Activated CD8-positive, alpha-beta memory T cell treated with anti-CD3 and anti-CD28 coated beads, Interleukin-2, amount 50 U/mL, for 1 hour (primary cell): ENCODE results near the gene SLC24A3.

Source experiments
- DNase-seq: peaks from one replicate; pipeline ENCODE4 v3.0.0-alpha.2; 2020; ENCODE audit errors: extremely low read depth

SLC24A3 gene

DNA sequence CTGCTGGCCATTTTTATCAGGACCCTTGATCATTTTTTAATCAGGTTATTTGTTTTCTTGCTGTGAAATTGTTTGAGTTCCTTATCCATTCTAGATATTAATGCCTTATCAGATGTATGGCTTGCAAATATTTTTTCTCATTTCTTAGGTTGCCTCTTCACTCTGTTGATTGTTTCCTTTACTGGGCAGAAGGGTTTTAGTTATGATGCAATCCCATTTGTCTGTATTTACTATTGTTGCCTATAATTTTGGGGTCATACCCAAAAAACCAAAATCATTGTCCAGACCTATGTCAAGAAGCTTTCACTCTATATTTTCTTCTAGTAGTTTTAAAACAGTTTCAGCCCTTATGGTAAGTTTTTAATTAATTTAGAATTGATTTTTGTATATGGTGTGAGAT, 172.5 kb downstream of the SLC24A3 start:
- no peak for DNase-seq

DNA sequence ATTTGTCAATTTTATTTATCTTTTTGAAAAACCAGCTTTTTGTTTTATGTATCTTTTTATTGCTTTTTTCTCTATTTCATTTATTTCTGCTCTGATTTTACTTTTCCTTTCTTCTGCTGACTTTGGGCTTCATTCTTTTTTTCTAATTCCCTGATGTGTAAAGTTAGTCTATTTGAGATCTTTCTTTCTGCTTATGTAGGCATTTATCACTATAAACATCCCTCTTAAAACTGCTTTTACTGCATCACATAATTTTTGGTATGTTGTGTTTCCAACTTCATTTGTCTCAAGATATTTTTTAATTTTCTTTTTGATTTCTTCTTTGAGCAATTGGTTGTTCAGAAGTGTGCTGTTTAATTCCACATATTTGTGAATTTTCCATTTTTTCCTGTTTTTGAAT, 174.8 kb downstream of the SLC24A3 start:
- DNase-seq: no peak

DNA sequence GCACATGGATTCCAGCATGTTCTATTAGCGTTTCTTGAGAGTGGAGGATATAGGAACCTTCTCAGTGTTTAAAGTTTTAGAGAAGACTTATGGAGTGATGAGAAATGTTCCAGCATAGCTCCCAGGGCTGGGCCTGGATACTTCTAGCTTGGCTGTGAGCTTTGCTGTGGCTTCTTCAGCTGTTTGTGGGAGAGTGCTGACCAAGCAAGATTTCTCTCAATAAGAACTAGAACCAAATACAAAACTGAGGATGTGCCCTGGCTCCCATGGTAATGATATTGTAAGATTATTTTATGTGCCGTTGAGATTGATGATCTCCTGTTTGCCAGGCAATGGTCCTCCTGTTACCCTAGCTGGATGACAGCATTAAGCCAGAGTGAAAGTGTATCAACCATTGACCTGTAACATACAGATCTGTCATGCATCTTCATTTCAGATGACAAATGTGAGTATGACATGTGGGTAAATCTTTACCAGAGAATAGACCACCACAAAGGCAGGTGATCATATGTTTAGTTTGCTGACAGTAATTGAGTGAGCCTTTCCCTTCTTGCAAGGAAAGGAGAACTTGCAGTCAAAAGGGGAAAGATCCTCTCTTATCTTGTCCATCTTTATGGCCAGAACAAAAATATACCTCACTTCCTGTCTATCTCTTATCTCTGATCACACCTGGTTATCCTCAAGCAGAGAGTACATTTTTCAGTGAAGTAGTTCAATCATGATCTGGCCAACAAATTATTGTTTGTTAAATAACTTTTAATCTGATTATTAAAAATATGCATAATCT, 180.1 kb downstream of the SLC24A3 start:
- DNase-seq: no peak

DNA sequence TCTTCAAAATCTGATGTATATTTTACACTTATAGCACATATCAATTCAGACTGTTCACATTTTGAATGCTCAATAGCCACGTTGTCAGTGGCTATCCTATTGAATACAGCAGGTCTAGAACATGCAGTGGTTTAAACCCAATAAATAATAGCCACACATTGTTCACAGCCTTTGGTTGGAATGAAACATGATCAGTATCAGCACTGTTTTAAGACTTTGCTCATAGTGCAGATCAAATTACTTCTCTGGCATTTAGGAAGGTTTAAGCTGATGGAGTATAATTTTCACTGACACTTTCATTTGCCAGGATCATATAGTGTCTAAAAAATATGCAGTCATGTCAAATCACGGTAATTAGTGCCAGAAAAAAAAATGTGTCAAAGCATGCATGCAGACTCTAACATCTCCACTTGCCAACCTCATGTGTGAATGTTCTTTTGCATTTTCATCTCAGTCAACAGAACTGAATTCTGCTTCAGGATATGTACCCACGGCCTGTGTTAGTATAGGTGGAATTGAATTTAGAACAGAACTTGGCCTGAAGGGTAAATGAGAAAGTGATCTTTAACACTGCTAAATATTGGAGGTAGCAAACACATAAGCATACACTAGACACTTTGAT, 184.1 kb downstream of the SLC24A3 start:
- DNase-seq: no peak

DNA sequence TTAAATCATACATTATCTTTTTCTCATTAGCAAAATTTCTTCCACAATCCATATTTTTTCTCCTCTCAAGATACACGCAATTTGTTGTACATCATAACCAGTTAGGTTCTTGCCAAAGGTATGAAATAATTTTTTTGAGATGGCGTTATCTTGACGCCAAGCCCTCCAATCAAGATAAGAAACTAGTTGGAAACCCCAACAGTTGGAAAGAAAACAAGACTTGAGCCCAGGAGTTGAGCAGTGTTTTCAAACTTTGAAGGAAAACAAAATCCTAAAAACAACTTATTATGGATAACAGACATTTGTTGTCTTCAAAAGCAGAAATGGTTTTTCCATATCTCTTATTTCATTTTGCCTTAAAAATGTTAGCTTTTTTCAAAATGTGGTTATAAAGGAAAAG, 184.8 kb downstream of the SLC24A3 start:
- DNase-seq: no peak

DNA sequence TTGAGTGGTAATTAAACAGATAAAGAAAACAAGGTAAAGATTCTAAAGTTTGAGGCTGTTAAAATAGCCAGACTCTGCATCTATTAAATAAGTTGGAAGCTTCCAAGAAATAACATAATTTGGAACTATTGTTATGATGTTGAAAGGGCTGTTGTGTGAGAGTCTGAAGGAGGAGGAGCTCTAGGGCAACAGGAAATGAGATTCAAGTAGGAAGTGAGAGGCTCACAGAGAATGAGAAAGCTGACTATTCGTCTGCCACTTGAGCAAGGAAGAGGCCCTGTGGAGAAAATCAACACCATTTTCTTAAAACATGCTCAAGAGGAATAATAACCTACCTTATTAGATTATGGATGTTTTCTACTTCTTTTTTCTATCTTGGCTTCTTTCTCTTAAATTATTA, 185.2 kb downstream of the SLC24A3 start:
- no peak for DNase-seq

DNA sequence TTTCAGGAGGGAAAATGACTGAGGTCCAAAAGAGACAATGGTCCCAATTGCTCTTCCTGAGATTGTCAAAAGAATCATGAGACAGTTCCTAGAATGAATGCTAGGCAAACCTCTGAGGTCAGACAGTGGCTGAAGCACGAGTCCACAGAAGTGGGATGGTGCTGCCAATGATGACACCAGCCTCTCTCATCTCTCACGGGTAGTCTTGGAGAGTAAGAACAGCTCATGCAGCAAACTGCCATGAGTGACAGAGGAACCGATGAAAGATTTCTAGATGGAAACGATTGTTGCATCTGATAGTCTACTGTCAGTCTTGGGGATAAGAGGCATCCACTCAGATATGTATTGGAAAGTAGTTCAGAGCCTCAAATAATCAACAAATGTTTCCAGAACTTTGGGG, 188.7 kb downstream of the SLC24A3 start:
- no peak for DNase-seq

DNA sequence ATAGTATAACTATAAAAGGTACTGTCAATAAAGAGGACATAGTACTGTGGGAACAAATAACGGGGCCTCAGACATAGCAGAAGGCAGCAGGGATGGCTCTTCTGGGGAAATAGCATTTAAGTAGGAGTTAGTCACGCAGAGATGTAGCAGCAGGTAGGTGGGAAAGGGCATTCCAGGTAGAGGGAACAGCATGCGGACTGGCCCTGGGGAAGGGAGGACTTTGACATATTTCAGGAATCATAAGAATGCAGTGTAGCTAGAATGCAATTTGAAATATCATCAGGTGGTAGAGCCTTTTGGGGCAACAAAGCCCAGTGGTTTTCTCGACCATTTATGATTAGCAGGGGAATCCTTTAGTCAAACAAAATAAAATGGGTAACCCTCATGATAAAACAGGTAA, 191.1 kb downstream of the SLC24A3 start:
- DNase-seq: no peak

DNA sequence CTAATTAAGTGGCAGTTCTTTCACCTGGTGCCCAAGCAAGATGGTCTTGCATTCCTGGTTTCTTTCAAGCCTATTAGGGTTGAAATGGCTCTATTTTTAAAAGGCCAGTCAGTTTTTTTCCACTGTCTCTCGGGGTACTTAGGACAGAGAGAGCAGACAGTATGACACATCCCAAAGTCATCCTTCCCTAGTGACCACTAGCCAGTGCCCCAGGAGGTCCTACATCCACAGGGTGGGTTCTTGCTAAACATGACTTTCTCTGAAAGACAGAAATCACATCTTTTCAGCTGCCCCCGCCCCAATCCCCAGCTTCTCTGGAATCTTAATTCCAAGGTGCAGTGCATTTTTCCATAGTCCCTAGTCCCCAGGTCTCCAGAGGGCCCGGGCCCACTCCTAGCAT, 192.4 kb downstream of the SLC24A3 start:
- no peak for DNase-seq

DNA sequence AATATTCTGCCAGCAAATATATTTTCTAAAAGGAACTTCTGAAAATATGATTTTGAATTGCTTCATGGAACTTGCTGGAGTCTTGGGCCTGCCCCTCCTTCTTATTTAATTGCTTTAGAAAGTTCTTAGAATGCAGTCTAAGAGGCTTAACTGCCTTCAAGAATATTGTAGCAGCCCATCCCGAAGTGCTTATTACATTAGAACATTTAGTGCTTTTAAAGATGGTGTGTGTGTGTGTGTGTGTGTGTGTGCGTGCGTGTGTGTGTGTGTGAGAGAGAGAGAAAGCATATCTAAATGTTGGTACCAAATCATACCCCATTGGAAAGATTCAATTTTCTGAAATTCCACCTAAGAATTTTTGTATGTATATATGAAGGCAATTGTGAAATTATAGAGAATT, 193.5 kb downstream of the SLC24A3 start:
- DNase-seq: no peak

DNA sequence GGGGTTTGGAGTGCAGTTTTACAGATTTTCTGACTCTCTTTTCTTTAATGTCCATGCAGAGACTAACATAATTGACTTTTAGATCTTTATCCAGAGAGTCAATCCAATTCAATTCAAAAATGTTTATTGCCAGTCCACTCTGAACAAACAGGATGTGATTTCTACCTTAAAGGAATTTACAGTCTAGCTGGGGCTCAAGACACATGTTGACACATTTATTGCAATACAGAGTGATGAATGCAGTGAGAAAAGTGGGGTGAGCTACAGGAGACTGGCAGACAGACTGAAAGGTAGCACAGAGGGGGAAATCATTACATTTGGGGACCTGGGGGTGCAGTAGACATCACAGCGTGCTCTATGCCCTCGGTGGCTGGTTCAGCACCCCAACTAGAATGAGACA, 193.9 kb downstream of the SLC24A3 start:
- no peak for DNase-seq

DNA sequence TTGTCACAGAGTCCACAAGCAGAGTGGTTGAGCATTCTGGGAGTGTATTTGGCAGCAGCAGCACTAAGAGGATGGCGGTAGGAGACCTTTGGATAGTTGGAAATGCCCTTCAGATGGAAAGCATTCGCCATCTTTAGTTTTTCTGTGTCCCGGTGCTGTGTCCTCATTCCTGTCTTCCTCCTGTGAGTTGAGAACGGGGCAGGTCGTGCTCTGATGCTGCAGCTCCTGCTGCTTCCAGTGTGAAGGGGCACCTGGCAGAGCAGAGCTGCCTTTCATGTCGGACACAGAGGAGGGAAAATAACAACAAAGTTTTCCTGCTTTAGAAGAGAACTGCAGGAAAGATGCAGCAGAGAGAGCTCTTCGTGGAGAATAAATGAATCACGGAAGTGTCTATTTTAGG, 194.8 kb downstream of the SLC24A3 start:
- no peak for DNase-seq

DNA sequence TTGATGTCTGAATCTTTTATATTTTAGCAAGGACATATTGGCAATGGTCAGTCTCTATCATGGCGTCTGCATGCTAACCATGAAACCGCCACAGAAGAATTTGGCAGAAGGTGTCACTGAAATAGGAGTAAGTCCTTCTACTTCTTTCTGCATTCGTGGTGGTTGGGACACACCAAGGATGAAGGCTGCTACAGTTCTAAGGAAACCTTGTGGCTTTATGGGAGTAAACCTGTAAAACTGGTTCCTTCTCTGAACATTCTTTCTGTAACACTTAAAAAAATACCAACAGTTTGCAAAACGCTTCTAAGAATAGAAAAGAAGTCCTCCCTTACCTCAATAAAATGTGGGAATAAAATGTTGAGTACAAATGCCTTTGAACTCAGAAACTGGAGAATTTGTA, 195.3 kb downstream of the SLC24A3 start:
- DNase-seq: no peak

DNA sequence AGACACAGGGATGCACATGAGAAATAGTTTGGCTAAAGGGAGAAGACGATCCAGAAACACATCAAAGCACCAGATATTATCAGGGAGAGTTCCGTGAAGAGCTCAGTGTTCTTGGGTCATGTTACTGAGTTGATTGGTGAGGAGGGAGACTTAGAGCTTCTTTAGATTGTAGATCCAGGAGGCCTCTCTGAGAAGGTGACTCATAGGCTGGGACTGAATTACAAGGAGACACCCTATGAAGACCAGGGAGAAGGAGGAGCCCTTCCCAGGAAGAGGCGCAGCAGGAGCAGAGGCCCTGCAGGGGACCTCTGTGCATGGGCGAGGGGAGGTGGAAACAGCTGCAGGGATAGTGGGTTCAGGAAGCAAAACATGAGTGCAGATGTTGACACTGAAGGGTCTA, 196.5 kb downstream of the SLC24A3 start:
- no peak for DNase-seq

DNA sequence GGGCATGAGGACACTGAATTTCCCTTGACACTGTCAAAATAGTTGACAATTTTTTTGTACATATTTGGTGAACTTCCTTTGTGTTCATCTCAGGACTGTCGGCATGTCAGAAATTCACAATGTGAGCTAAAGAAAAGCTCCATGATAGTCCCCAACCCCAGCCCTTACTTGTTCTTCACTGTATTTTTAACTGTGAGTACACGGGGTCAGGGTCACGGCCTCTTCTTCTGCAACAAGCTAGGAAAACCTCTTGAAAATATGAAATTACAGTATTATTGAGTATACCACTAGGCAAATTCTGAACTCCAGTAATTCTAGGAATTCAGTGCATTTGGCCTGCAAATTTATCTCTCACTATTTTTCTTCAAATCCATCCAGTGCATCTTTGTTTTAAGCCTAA, 199.4 kb downstream of the SLC24A3 start:
- no peak for DNase-seq

DNA sequence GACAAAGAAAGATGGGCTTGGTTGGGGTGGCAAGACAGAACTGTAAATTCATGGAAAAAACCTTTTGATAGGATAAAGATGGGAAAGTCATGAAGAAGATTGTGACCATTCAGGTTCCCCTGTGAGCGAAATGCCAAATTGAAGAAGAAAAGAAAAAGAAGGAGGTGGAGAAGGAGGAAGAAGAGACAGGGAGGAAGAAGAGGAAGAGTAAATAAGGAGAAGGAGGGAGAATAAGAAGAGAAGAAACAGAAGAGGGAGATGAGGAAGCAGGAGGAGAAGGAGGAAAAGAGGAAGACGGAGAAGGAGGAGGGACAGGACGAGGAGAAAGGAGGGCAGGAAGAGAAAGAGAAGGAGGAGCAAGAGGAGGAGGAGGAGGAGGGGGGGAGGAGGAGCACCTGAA, 199.8 kb downstream of the SLC24A3 start:
- DNase-seq: no peak

DNA sequence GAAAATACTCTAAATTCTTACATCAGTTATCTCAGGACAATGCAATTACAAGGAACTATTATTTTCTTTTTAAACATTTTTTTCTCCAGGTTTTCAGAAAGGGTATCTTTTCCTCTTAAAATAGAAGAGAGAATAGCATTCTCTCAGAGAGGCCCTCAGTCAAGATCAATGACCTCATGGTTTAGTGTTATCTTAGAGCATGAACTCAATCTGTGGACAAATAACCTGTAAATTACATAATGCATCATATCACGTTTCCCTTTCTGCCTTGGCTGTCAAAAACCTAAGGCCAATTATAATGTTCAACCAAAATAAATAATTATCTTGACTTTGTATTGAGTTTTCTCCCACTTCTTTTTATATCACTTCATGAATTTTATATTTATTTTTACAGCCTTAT, 202.2 kb downstream of the SLC24A3 start:
- no peak for DNase-seq

DNA sequence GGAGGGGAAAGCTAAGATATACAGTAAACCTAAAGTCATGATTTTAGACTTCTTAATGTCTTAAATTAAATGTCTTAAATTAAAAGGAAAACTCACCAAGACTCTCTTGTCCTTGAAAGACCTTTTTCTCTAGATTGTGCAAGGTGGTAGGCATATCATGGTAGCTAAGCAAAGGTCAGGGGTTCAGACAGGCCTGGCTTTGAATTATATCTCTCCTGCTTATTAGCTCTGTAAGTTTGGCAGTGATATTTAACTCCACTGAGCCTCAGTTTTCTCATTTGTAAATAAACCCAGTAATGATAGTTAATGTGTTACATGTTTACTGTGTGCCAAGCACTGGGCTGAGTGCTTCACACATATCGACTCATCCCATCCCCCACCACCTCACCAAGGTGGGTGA, 203.3 kb downstream of the SLC24A3 start:
- DNase-seq: no peak

DNA sequence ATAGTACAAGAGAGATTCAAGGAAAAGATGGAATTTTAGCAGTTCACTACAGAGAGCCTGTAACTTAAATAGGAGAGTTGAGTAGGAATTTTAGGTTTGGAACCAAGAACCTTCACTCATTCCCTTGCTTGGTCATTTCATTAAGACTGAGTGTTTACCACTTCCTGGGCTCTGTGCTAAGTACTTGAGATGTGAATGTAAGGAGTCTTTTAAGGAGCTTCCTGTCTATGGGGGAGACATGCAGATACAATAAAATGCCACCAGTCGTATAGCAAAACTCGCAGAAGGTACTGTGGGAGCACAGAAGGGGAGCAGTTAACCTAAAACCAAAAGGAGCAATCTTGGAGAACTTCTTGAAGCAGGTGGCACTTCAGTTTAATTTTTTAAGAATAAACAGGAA, 204.2 kb downstream of the SLC24A3 start:
- no peak for DNase-seq

DNA sequence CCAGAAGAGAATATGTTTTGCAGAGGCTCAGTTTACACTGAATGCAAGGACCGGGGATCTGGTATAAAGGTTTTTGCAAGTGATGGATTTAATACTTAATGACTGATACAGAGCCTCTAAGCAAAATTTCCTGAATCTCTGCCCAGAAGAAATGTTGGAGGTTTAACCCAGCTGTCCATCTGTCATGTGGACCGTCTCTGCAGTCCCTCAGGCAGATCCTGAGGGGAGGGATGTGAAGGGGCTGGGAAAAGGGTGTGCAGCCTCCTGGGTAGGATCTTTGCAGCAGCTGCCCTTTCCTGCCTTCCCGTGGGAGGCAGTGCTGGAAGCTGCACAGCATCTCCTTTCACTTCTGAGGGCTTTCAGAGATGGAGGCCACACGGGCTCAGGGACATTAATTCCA, 207.0 kb downstream of the SLC24A3 start:
- DNase-seq: no peak

DNA sequence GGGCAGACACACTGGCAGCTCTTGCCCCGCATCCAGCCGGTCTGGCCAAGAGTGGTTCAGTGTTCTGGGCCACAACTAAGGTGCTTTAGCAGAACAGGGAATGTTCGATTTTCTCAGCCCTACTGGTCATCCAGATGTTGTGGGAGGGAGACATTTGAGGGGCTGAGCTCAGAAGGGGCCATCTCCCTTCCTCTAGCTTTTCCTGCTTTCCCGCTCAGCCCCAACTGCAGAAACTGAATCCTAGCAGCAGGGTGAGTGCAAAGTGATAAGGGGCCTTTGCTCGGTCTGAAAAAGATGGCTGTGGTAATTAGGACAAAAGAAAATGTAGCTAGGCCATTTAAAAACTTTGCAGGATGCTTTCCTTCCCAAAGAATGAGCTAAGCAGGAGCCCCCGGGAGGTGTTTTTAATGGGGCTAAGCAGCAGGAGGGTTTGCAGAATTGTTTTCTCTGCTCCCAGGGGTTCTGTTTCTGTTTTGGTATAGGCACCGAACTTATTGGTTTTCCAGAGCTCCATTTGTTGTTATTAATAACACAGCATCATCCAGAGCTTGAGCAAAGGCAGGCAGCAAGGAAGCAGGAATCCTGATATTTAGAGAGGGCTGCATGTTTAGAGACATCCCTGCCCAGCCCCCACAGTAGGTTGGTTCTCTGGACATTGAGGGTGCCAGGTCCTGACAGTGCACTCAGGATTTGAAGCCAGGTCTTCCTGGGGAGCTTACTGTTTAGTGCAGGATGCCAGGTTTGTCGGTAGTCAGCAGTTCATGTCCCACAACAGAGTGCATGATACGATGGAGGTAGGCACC, 210.9 kb downstream of the SLC24A3 start:
- no peak for DNase-seq

DNA sequence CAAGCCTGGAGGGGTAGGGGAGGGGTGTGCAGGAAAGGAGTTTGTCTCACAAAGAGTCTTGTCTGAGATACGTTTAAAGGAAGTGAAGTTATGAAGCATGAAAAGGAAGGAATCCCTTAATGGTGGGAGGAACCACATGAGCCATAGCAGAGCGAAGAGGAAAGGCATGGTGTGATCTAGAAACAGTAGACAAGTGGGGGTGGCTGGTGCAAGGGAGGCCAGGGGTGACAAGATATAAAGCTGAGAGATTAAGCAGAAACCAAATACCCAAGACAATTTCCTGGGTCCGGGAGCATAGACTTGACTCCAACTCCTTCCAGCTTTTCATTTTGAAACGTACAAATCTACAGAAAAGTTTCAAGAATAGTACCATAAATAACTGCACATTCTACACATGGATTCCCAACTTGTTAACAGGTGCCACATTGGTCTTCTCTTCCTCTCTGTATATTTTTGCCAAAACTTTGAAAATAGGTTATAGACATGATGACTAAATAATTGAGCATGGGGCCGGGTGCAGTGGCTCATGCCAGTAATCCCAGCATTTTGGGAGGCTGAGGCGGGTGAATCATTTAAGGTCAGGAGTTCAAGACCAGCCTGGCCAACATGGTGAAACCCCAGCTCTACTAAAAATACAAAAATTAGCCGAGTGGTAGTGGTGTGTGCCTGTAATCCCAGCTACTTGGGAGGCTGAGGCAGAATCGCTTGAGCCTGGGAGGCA, 211.6 kb downstream of the SLC24A3 start:
- no peak for DNase-seq
